ENCODE measurements around the gene MMP15. TPM values are rescaled to one million over a fixed set of nuclear protein-coding genes. Genes with fewer than 3 reads are reported as not detected.
A peak's percentile ranks its signal among the peaks of the same experiment; 100 is the strongest.

Gene MMP15
- total RNA-seq (2021) (55.5 to 60.7 TPM (median 58.2 TPM) in 3 replicates), Bru-seq, nascent RNA (percentile 63 among the genes with signal in this experiment)
- long read RNA-seq, experiment 1, full-length matches to known transcripts: 120 of 167 reads
- long read RNA-seq, experiment 1, partial matches to known transcripts: 22 of 167 reads
- long read RNA-seq, experiment 1, other reads (novel, unspliced or antisense): 25 of 167 reads
- long read RNA-seq, experiment 2, full-length matches to known transcripts: 33 of 85 reads
- long read RNA-seq, experiment 2, partial matches to known transcripts: 16 of 85 reads
- long read RNA-seq, experiment 2, other reads (novel, unspliced or antisense): 36 of 85 reads
- long read RNA-seq, experiment 3, partial matches to known transcripts: 3 of 3 reads
- long read RNA-seq, experiment 3, other reads (novel, unspliced or antisense): 0 of 3 reads

GRCh38 chr16:58025351-58026138 is at the start of gene MMP15:
TSS of gene MMP15 (plus strand) at chr16:58025754. CDS start at chr16:58026351, 597 bp downstream.
- DNase-seq (ENCODE audit: low spot score) (peak; percentile 98), ATAC-seq (peak; percentile 61)
- ChIA-PET CTCF (interaction anchor here (0.5 to 4.2 kb wide), 10 partner anchors 25 to 462 kb away, joined by 3 to 54 read pairs (median 6); partner anchors contain the start of gene CFAP20), POLR2A (interaction anchor here (1.0 to 3.1 kb wide), 4 partner anchors 25 to 103 kb away, joined by 4 to 29 read pairs (median 10); partner anchors contain the start of genes CFAP20, USB1 and ZNF319)
- Mint-ChIP-seq H3K9me3 (no peaks in the 10 kb centered on the region), H3K4me3 (peak within 1 kb of the TSS; percentile 82), H3K27ac (peak within 1 kb of the TSS; percentile 95), H3K27me3 (ENCODE audit: low read depth) (peaks cover 10% of the 10 kb centered on the region), H3K36me3 (peaks cover 6% of the 10 kb centered on the region; the same call in 1 of the 2 replicates), H3K4me1 (peaks cover 54% of the 10 kb centered on the region)
- no peak for TF ChIP-seq ZNF532 (CRISPR knock-in tag; IDR thresholded peaks at IDR 0.05; ENCODE audit: borderline replicate concordance)
- 0 out of 2 replicates have a peak, but pooled peaks have one; percentile 17 for TF ChIP-seq FOXK1 (CRISPR knock-in tag; IDR thresholded peaks at IDR 0.05)
- peak; percentile 85; the same call in 1 of the 2 replicates for TF ChIP-seq FOXP4 (CRISPR knock-in tag; IDR thresholded peaks at IDR 0.05)
- TF ChIP-seq E2F5 (CRISPR knock-in tag; IDR thresholded peaks at IDR 0.05): peak; percentile 54; the same call in 1 of the 2 replicates
- TF ChIP-seq MAX (CRISPR knock-in tag; IDR thresholded peaks at IDR 0.05): peak; percentile 61
- TF ChIP-seq ATF3 (CRISPR knock-in tag; conservative IDR thresholded peaks at IDR 0.05): no peak
- 0 out of 2 replicates have a peak, but pooled peaks have one; percentile 33 for TF ChIP-seq CREM (CRISPR knock-in tag; IDR thresholded peaks at IDR 0.05)
- 0 out of 2 replicates have a peak, but pooled peaks have one; percentile 1 for TF ChIP-seq USF2 (CRISPR knock-in tag; IDR thresholded peaks at IDR 0.05)
- TF ChIP-seq ZNF423 (CRISPR knock-in tag; IDR thresholded peaks at IDR 0.05): peak; percentile 46; the same call in 1 of the 2 replicates
- TF ChIP-seq TEAD4 (CRISPR knock-in tag; IDR thresholded peaks at IDR 0.05): no peak
- no peak for TF ChIP-seq JAZF1 (CRISPR knock-in tag; IDR thresholded peaks at IDR 0.05)
- peak; percentile 85; the same call in 1 of the 2 replicates for TF ChIP-seq HMGXB4 (CRISPR knock-in tag; IDR thresholded peaks at IDR 0.05)
- TF ChIP-seq ETV6 (CRISPR knock-in tag; IDR thresholded peaks at IDR 0.05): peak; percentile 82
- TF ChIP-seq TEAD1 (CRISPR knock-in tag; IDR thresholded peaks at IDR 0.05): peak; percentile 61
- TF ChIP-seq SP1 (CRISPR knock-in tag; conservative IDR thresholded peaks at IDR 0.05): peak; percentile 90
- no peak for TF ChIP-seq ATF1 (CRISPR knock-in tag; IDR thresholded peaks at IDR 0.05)
- TF ChIP-seq ZBTB21 (CRISPR knock-in tag; IDR thresholded peaks at IDR 0.05; ENCODE audit: borderline replicate concordance): no peak
- peak; percentile 58; the same call in 1 of the 2 replicates for TF ChIP-seq ZNF232 (CRISPR knock-in tag; IDR thresholded peaks at IDR 0.05)
- TF ChIP-seq ZNF263 (CRISPR knock-in tag; IDR thresholded peaks at IDR 0.05; ENCODE audit: low read depth): peak; percentile 69; the same call in 1 of the 2 replicates
- 0 out of 2 replicates have a peak, but pooled peaks have one; percentile 17 for TF ChIP-seq MYBL2 (CRISPR knock-in tag; IDR thresholded peaks at IDR 0.05)
- no peak for TF ChIP-seq CBFB (CRISPR knock-in tag; IDR thresholded peaks at IDR 0.05; ENCODE audit: low read depth)
